Neural progenitor cell (in vitro differentiated cells): ENCODE data around the gene ZNF689. TPM values are rescaled to one million over a fixed set of nuclear protein-coding genes. Genes with fewer than 3 reads are reported as not detected.

Experiments used
- DNase-seq: peaks from one replicate; pipeline ENCODE4 v3.0.0-alpha.2; 2016; ENCODE audit warnings: low spot score
- H2AFZ ChIP-seq: fragments of 200-600 bp; sonication (generic); replicated peaks from 2 replicates; pipeline ENCODE4 v1.6.1; 2016; ENCODE audit warnings: antibody characterized with exemption
- H3F3A ChIP-seq: fragments of 200-600 bp; sonication (generic); 2 replicates; pipeline ENCODE4 v1.6.1; 2016; ENCODE audit warnings: antibody characterized with exemption, low read depth
- H3K27ac ChIP-seq: fragments of 200-600 bp; sonication (generic); 2 replicates; pipeline ENCODE4 v1.5.1; 2016; ENCODE audit warnings: mild to moderate bottlenecking
- H3K27me3 ChIP-seq: fragments of 200-600 bp; sonication (generic); 2 replicates; pipeline ENCODE4 v1.6.1; 2016; ENCODE audit warnings: mild to moderate bottlenecking, moderate library complexity
- H3K36me3 ChIP-seq: fragments of 200-600 bp; sonication (generic); 2 replicates; pipeline ENCODE4 v1.5.1; 2016
- H3K4me1 ChIP-seq: fragments of 200-600 bp; sonication (generic); 2 replicates; pipeline ENCODE4 v1.6.1; 2016; ENCODE audit warnings: mixed run types
- H3K4me2 ChIP-seq: fragments of 200-600 bp; sonication (generic); 2 replicates; pipeline ENCODE4 v1.6.1; 2016
- H3K4me3 ChIP-seq: fragments of 200-600 bp; sonication (generic); 2 replicates; pipeline ENCODE4 v1.5.1; 2016
- H3K79me2 ChIP-seq: fragments of 200-600 bp; sonication (generic); 2 replicates; pipeline ENCODE4 v1.6.1; 2016; ENCODE audit warnings: low read depth
- H3K9ac ChIP-seq: fragments of 200-600 bp; sonication (generic); 2 replicates; pipeline ENCODE4 v1.6.1; 2016
- H3K9me3 ChIP-seq: fragments of 200-600 bp; sonication (generic); 2 replicates; pipeline ENCODE4 v1.5.1; 2016; ENCODE audit warnings: low read depth
- H4K20me1 ChIP-seq: fragments of 200-600 bp; sonication (generic); 2 replicates; pipeline ENCODE4 v1.6.1; 2016; ENCODE audit warnings: low read depth
- H3K27ac Mint-ChIP-seq: 3 replicates; pipeline ENCODE4 v1.8.0; 2021; ENCODE audit warnings: mixed read lengths
- H3K27me3 Mint-ChIP-seq: 2 replicates; pipeline ENCODE4 v1.8.0; 2022; ENCODE audit warnings: low read depth, mild to moderate bottlenecking, inconsistent platforms, moderate library complexity, mixed read lengths; ENCODE audit not compliant: insufficient read depth
- H3K36me3 Mint-ChIP-seq: 3 replicates; pipeline ENCODE4 v1.8.0; 2021; ENCODE audit warnings: mixed read lengths
- H3K4me1 Mint-ChIP-seq: 3 replicates; pipeline ENCODE4 v1.8.0; 2021; ENCODE audit warnings: mixed read lengths
- H3K4me3 Mint-ChIP-seq: 3 replicates; pipeline ENCODE4 v1.8.0; 2021; ENCODE audit warnings: mild to moderate bottlenecking, moderate library complexity, mixed read lengths
- H3K9me3 Mint-ChIP-seq: 3 replicates; pipeline ENCODE4 v1.8.0; 2020; ENCODE audit warnings: mixed read lengths
- CTCF ChIP-seq: fragments of 200-600 bp; sonication (generic); IDR thresholded peaks from 2 replicates; pipeline ENCODE4 v1.5.1; 2017; ENCODE audit warnings: antibody characterized with exemption, mild to moderate bottlenecking
- EZH2 ChIP-seq: fragments of 200-600 bp; sonication (generic); IDR thresholded peaks from 2 replicates; pipeline ENCODE4 v1.6.1; 2017; ENCODE audit warnings: antibody characterized with exemption, mild to moderate bottlenecking, moderate library complexity
- EZH2phosphoT487 ChIP-seq: fragments of 200-600 bp; sonication (generic); IDR thresholded peaks from 2 replicates; pipeline ENCODE4 v1.6.1; 2017; ENCODE audit warnings: antibody characterized with exemption
- total RNA-seq: library from RNA; depleted of rRNA; stranded (reverse); fragments of >200 nt; gene quantifications from 2 replicates; pipeline ENCODE4 v1.2.3, GENCODE V29; 2015; ENCODE audit warnings: low replicate concordance

ZNF689 gene
- total RNA-seq, 1 donor from 2014 or later = 9.2 TPM

- Mint-ChIP-seq H3K36me3 (peaks cover 21% of the 10 kb centered on the region), H3K4me3 (peak overlapping the region; percentile 89), H3K27me3 (peaks cover 7% of the 10 kb centered on the region), H3K9me3 (peaks cover 2% of the 10 kb centered on the region), H3K27ac (peak overlapping the region; percentile 22), H3K4me1 (peaks cover 18% of the 10 kb centered on the region)
- Histone ChIP-seq H2AFZ (no peak overlapping the region), H3K4me1 (no peaks in the 10 kb centered on the region), H3F3A (peaks cover 24% of the 10 kb centered on the region), H3K4me3 (no peak overlapping the region), H3K9me3 (no peaks in the 10 kb centered on the region), H3K4me2 (no peak overlapping the region), H3K36me3 (no peaks in the 10 kb centered on the region), H3K9ac (no peak overlapping the region), H3K27ac (no peak overlapping the region), H3K79me2 (peaks cover 22% of the 10 kb centered on the region), H3K27me3 (peaks cover 5% of the 10 kb centered on the region), H4K20me1 (no peaks in the 10 kb centered on the region)
- TF ChIP-seq EZH2phosphoT487 = no peak
- no peak for TF ChIP-seq CTCF
- no peak for TF ChIP-seq EZH2
- DNase-seq = no peak
Observed at GRCh38 chr16:30556125-30556473, 54.1 kb downstream of the ZNF689 start.

GRCh38 chr16:30555315-30556124 lies 54.7 kb downstream of the ZNF689 start:
- no peaks in the 10 kb centered on the region for H3K36me3 ChIP-seq
- Mint-ChIP-seq H3K4me1 (peaks cover 18% of the 10 kb centered on the region), H3K4me3 (peak overlapping the region; percentile 89), H3K27ac (peak overlapping the region; percentile 22), H3K36me3 (peaks cover 21% of the 10 kb centered on the region), H3K9me3 (peaks cover 2% of the 10 kb centered on the region), H3K27me3 (peaks cover 6% of the 10 kb centered on the region)
- H3F3A ChIP-seq = peaks cover 24% of the 10 kb centered on the region
- no peaks in the 10 kb centered on the region for H3K27me3 ChIP-seq
- no peaks in the 10 kb centered on the region for H4K20me1 ChIP-seq
- no peak for DNase-seq
- H3K4me3 ChIP-seq = no peak overlapping the region
- H3K27ac ChIP-seq = no peak overlapping the region
- no peak overlapping the region for H3K9ac ChIP-seq
- no peak overlapping the region for H3K4me2 ChIP-seq
- no peak overlapping the region for H2AFZ ChIP-seq
- H3K79me2 ChIP-seq = peaks cover 22% of the 10 kb centered on the region
- no peak for TF ChIP-seq CTCF
- TF ChIP-seq EZH2 = no peak
- no peak for TF ChIP-seq EZH2phosphoT487
- H3K4me1 ChIP-seq = no peaks in the 10 kb centered on the region
- no peaks in the 10 kb centered on the region for H3K9me3 ChIP-seq

- Histone ChIP-seq H3K4me1 (no peaks in the 10 kb centered on the region), H3K36me3 (no peaks in the 10 kb centered on the region), H3K9ac (no peak overlapping the region), H3K4me3 (no peak overlapping the region), H3K27me3 (no peaks in the 10 kb centered on the region), H2AFZ (no peak overlapping the region), H3K4me2 (no peak overlapping the region), H3F3A (peaks cover 20% of the 10 kb centered on the region), H3K79me2 (peaks cover 22% of the 10 kb centered on the region), H4K20me1 (no peaks in the 10 kb centered on the region), H3K27ac (no peak overlapping the region), H3K9me3 (no peaks in the 10 kb centered on the region)
- Mint-ChIP-seq H3K27me3 (peaks cover 6% of the 10 kb centered on the region), H3K36me3 (peaks cover 21% of the 10 kb centered on the region), H3K27ac (no peak overlapping the region), H3K4me3 (no peak overlapping the region), H3K9me3 (peaks cover 2% of the 10 kb centered on the region), H3K4me1 (peaks cover 17% of the 10 kb centered on the region)
- DNase-seq = no peak
- TF ChIP-seq CTCF = no peak
- no peak for TF ChIP-seq EZH2
- no peak for TF ChIP-seq EZH2phosphoT487
Observed at GRCh38 chr16:30554557-30555314, 55.5 kb downstream of the ZNF689 start.
